Measurements from ENCODE around the gene GRK5.

GRCh38 chr10:119286983-119287633 is 79.7 kb downstream of the GRK5 start:
- TF ChIP-seq POLR2A (IDR thresholded peaks at IDR 0.05; ENCODE audit: low read length) (no peak), GATA1 (IDR thresholded peaks at IDR 0.05; ENCODE audit: low read depth, low read length) (no peak)

Data from erythroblast (primary cell).